Trophoblast cell (in vitro differentiated cells and primary cell): ENCODE measurements around the gene USP24.

Experiments
- DNase-seq, 2 donors: peaks; one replicate each; pipeline ENCODE4 v3.0.0-alpha.2; 2016
- H2AFZ ChIP-seq: 2 replicates; pipeline ENCODE4 v1.6.1; 2013; ENCODE audit warnings: low read length, moderate library complexity, mild to moderate bottlenecking; ENCODE audit not compliant: insufficient read depth, poor library complexity
- H2AK5ac ChIP-seq: 2 replicates; pipeline ENCODE4 v1.6.1; 2013; ENCODE audit warnings: mild to moderate bottlenecking, low read length
- H2BK120ac ChIP-seq: 2 replicates; pipeline ENCODE4 v1.6.1; 2013; ENCODE audit warnings: low read length, mild to moderate bottlenecking, moderate library complexity; ENCODE audit not compliant: insufficient read depth, poor library complexity
- H2BK12ac ChIP-seq: 2 replicates; pipeline ENCODE4 v1.6.1; 2013; ENCODE audit warnings: mild to moderate bottlenecking, low read length, moderate library complexity
- H2BK5ac ChIP-seq: 2 replicates; pipeline ENCODE4 v1.6.1; 2013; ENCODE audit warnings: low read length, low read depth, moderate library complexity, mild to moderate bottlenecking; ENCODE audit not compliant: poor library complexity
- H3K14ac ChIP-seq: 2 replicates; pipeline ENCODE4 v1.6.1; 2013; ENCODE audit warnings: mild to moderate bottlenecking, low read length
- H3K18ac ChIP-seq: 2 replicates; pipeline ENCODE4 v1.6.1; 2013; ENCODE audit warnings: mild to moderate bottlenecking, low read length
- H3K23ac ChIP-seq: 2 replicates; pipeline ENCODE4 v1.6.1; 2013; ENCODE audit warnings: low read length
- H3K27ac ChIP-seq: 2 replicates; pipeline ENCODE4 v1.5.1; 2013; ENCODE audit warnings: low read depth, mild to moderate bottlenecking, inconsistent platforms, low read length, moderate library complexity
- H3K27me3 ChIP-seq: 2 replicates; pipeline ENCODE4 v1.6.1; 2013; ENCODE audit warnings: inconsistent platforms, mild to moderate bottlenecking, low read length, moderate library complexity; ENCODE audit not compliant: insufficient read depth
- H3K36me3 ChIP-seq, 2 experiments: 1 replicate in 1 of 2; 2 replicates in 1 of 2; pipeline ENCODE4 v1.6.1; 2013; ENCODE audit warnings: low read length in 2 of 2, mild to moderate bottlenecking in 2 of 2, moderate library complexity in 1 of 2; ENCODE audit not compliant: insufficient read depth in 2 of 2, control insufficient read depth in 1 of 2
- H3K4ac ChIP-seq: 2 replicates; pipeline ENCODE4 v1.6.1; 2013; ENCODE audit warnings: low read depth, mild to moderate bottlenecking, low read length, moderate library complexity
- H3K4me1 ChIP-seq, 2 experiments: 1 replicate in 1 of 2; 2 replicates in 1 of 2; pipeline ENCODE4 v1.6.1; 2013; ENCODE audit warnings: low read length in 2 of 2, mild to moderate bottlenecking in 2 of 2, moderate library complexity in 1 of 2; ENCODE audit not compliant: insufficient read depth in 2 of 2, control insufficient read depth in 1 of 2
- H3K4me2 ChIP-seq: 2 replicates; pipeline ENCODE4 v1.6.1; 2013; ENCODE audit warnings: inconsistent platforms, mild to moderate bottlenecking, low read length, moderate library complexity
- H3K4me3 ChIP-seq: 2 replicates; pipeline ENCODE4 v1.5.1; 2013; ENCODE audit warnings: mild to moderate bottlenecking, low read depth, low read length, inconsistent platforms
- H3K79me1 ChIP-seq: one replicate; pipeline ENCODE4 v1.6.1; 2013; ENCODE audit warnings: low read length
- H3K79me2 ChIP-seq: 2 replicates; pipeline ENCODE4 v1.6.1; 2013; ENCODE audit warnings: low read length, mild to moderate bottlenecking; ENCODE audit not compliant: control insufficient read depth, insufficient read depth, poor library complexity
- H3K9ac ChIP-seq: 2 replicates; pipeline ENCODE4 v1.6.1; 2013; ENCODE audit warnings: mild to moderate bottlenecking, low read length
- H3K9me3 ChIP-seq: 2 replicates; pipeline ENCODE4 v1.6.1; 2013; ENCODE audit warnings: low read depth, mild to moderate bottlenecking, control low read depth, inconsistent platforms, low read length; ENCODE audit not compliant: insufficient read depth
- H4K12ac ChIP-seq: 2 replicates; pipeline ENCODE4 v1.6.1; 2013; ENCODE audit warnings: low read depth, mild to moderate bottlenecking, low read length, moderate library complexity
- H4K8ac ChIP-seq: 2 replicates; pipeline ENCODE4 v1.6.1; 2013; ENCODE audit warnings: low read depth, mild to moderate bottlenecking, low read length, moderate library complexity
- H4K91ac ChIP-seq: one replicate; pipeline ENCODE4 v1.6.1; 2013; ENCODE audit warnings: low read depth, mild to moderate bottlenecking, low read length, moderate library complexity
- WGBS: extraction: QIAGEN DNeasy Blood & Tissue Kit; methylation state at CpG from one replicate; pipeline ENCODE4 v1.1.7; 2013; ENCODE audit warnings: missing lambda C conversion rate; ENCODE audit not compliant: insufficient read length, insufficient coverage; ENCODE audit errors: extremely low coverage; 5-methylcytosine and 5-hydroxymethylcytosine counted together

USP24 gene

DNA sequence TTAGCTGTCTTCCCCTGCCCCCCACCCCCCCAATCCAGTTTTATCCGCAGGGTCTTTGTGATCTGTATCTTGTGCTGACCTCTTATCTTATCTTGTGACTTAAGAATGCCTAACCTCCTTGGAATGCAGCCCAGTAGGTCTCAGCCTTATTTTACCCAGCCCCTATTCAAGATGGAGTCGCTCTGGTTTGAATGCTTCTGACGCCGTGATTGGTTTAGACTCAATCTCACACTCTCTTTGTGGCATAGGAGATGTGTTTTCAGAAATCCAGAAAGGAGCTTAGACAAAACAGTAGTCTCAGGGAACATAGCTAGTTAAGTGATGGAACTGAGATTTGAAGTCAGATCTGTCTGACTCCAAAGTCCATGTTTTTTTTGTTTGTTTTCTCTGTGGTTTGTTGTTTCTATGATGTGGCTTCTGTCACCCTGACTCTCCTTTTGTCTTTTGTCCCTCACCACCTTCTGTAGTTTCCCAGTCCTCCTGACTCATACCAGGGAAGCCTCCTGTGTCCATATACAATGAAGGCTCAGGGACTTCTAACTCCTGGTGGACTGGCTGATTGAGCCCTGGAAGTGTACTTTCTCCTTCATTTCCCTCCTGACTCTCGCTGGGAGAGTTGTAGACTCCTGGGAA lies 18.1 kb upstream of the USP24 start:
- Histone ChIP-seq H3K4me1 (peaks cover 10 to 19% of the 10 kb centered on the region in 2 experiments), H2BK120ac (peak overlapping the region; percentile 96), H3K79me1 (peaks cover 12% of the 10 kb centered on the region), H3K4me2 (no peak overlapping the region), H3K18ac (peak overlapping the region; percentile 87), H3K9ac (no peak overlapping the region), H3K4me3 (no peak overlapping the region), H3K14ac (peak overlapping the region; percentile 90), H3K4ac (no peak overlapping the region), H4K8ac (peak overlapping the region; percentile 74), H3K36me3 (no peaks in the 10 kb centered on the region), H3K79me2 (no peaks in the 10 kb centered on the region), H4K12ac (peak overlapping the region; percentile 48), H2AFZ (peak overlapping the region; percentile 60), H3K23ac (no peak overlapping the region), H2BK5ac (peak overlapping the region; percentile 86), H2BK12ac (peak overlapping the region; percentile 88), H3K9me3 (no peaks in the 10 kb centered on the region), H2AK5ac (peak overlapping the region; percentile 92), H4K91ac (peak overlapping the region; percentile 92), H3K27me3 (no peaks in the 10 kb centered on the region), H3K27ac (peak overlapping the region; percentile 53)
- peak in 1 of 2 donors; percentile 17 for DNase-seq
- no CpG with 5 or more reads among the region's 5 CpGs for WGBS

- Histone ChIP-seq H3K4me1 (peaks cover 10 to 19% of the 10 kb centered on the region in 2 experiments), H3K27ac (peak overlapping the region; percentile 44), H4K91ac (peak overlapping the region; percentile 33), H4K8ac (peak overlapping the region; percentile 45), H3K27me3 (no peaks in the 10 kb centered on the region), H3K79me1 (peaks cover 12% of the 10 kb centered on the region), H3K9ac (no peak overlapping the region), H3K23ac (no peak overlapping the region), H3K4me2 (no peak overlapping the region), H3K4me3 (no peak overlapping the region), H2BK5ac (peak overlapping the region; percentile 78), H3K36me3 (no peaks in the 10 kb centered on the region), H3K14ac (no peak overlapping the region), H2BK120ac (peak overlapping the region; percentile 57), H2AK5ac (peak overlapping the region; percentile 44), H2AFZ (peak overlapping the region; percentile 79), H3K18ac (no peak overlapping the region), H4K12ac (peak overlapping the region; percentile 16), H3K4ac (no peak overlapping the region), H2BK12ac (peak overlapping the region; percentile 86), H3K79me2 (no peaks in the 10 kb centered on the region), H3K9me3 (no peaks in the 10 kb centered on the region)
- no peak for DNase-seq
- WGBS, result no CpG with 5 or more reads among the region's 6 CpGs
These were observed 17.4 kb upstream of the USP24 start for GRCh38 chr1:55232448-55233144.

- Histone ChIP-seq H3K4me3 (no peak overlapping the region), H2BK12ac (no peak overlapping the region), H3K27ac (no peak overlapping the region), H4K8ac (no peak overlapping the region), H3K79me1 (peaks cover 8% of the 10 kb centered on the region), H3K4me2 (no peak overlapping the region), H3K79me2 (no peaks in the 10 kb centered on the region), H3K9me3 (no peaks in the 10 kb centered on the region), H3K14ac (no peak overlapping the region), H4K91ac (no peak overlapping the region), H3K18ac (no peak overlapping the region), H4K12ac (no peak overlapping the region), H2AK5ac (no peak overlapping the region), H3K4me1 (peaks cover 10 to 17% of the 10 kb centered on the region in 2 experiments), H3K9ac (no peak overlapping the region), H2BK120ac (no peak overlapping the region), H2BK5ac (no peak overlapping the region), H3K27me3 (no peaks in the 10 kb centered on the region), H3K4ac (no peak overlapping the region), H2AFZ (no peak overlapping the region), H3K23ac (no peak overlapping the region), H3K36me3 (no peaks in the 10 kb centered on the region)
- DNase-seq, result no peak
- WGBS, result no CpG with 5 or more reads among the region's 3 CpGs
These were observed 16.6 kb upstream of the USP24 start for GRCh38 chr1:55231745-55232144.

DNA sequence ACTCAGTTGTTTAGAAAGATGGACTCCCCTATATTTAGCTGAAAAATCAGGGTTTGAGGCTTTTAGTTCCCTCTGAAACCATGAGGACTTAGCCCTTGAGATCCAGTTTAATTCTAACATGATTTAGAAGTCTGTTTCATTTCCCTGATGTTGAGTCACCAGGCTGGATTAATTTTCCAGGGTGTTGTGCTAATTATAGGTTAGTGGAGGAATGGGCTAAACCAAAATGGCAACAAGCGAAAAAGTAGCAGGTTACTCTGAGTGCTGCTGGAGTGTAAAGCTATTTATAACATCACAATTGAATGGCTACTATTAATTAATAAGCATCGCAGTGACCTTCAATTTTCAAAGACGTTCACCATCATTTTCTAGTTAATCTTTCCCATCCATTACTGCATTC lies 15.5 kb upstream of the USP24 start:
- H3K36me3 ChIP-seq, result no peaks in the 10 kb centered on the region
- H3K14ac ChIP-seq, result no peak overlapping the region
- no peaks in the 10 kb centered on the region for H3K9me3 ChIP-seq
- no peaks in the 10 kb centered on the region for H3K27me3 ChIP-seq
- H3K18ac ChIP-seq, result no peak overlapping the region
- H4K91ac ChIP-seq, result no peak overlapping the region
- H3K23ac ChIP-seq, result no peak overlapping the region
- H4K8ac ChIP-seq, result no peak overlapping the region
- peaks cover 10 to 13% of the 10 kb centered on the region in 2 experiments for H3K4me1 ChIP-seq
- H3K4ac ChIP-seq, result no peak overlapping the region
- no peak overlapping the region for H2BK5ac ChIP-seq
- DNase-seq, result no peak
- H3K4me3 ChIP-seq, result no peak overlapping the region
- no CpG with 5 or more reads among the region's 3 CpGs for WGBS
- H2AK5ac ChIP-seq, result no peak overlapping the region
- H3K9ac ChIP-seq, result no peak overlapping the region
- no peak overlapping the region for H2AFZ ChIP-seq
- H3K79me1 ChIP-seq, result peaks cover 8% of the 10 kb centered on the region
- H3K79me2 ChIP-seq, result no peaks in the 10 kb centered on the region
- no peak overlapping the region for H2BK12ac ChIP-seq
- no peak overlapping the region for H3K27ac ChIP-seq
- H3K4me2 ChIP-seq, result no peak overlapping the region
- H2BK120ac ChIP-seq, result no peak overlapping the region
- no peak overlapping the region for H4K12ac ChIP-seq
